ENCODE measurements around the gene ASTN2.

ASTN2 gene

DNA sequence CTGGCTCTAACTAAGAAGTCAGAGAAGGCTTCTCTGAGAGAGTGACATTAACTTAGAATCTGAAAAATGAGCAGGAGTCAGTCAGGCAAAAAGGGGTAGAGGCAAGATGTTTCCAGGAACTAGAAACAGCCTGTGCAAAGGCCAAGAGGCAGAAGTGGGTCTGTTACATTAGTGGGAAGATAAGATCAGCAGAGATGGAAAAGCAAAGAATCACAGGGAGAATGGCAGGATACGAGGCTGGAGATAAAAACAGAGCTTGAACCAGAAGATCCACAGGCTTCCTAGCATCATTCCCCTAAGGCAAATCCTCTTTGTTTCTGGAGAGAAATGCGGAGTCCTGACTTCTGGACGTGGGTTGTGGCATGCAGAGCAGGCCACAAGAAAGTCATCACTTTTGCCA lies 27.4 kb downstream of the ASTN2 start:
- Histone ChIP-seq H3K27me3 (ENCODE audit: insufficient read depth, low read length) (no peaks in the 10 kb centered on the region), H2AFZ (ENCODE audit: low read length) (no peak overlapping the region), H3K4me3 (ENCODE audit: low read depth, low read length, poor library complexity, severe bottlenecking) (no peak overlapping the region), H3K36me3 (ENCODE audit: insufficient read depth, low read length) (no peaks in the 10 kb centered on the region), H3F3A (ENCODE audit: insufficient read depth, low read length) (no peaks in the 10 kb centered on the region), H3K9ac (ENCODE audit: low read length) (no peak overlapping the region), H3K79me2 (ENCODE audit: insufficient read depth, low read length) (no peaks in the 10 kb centered on the region), H3K9me2 (ENCODE audit: low read depth, low read length) (no peaks in the 10 kb centered on the region), H4K20me1 (ENCODE audit: insufficient read depth, low read length) (no peaks in the 10 kb centered on the region), H3K4me1 (ENCODE audit: insufficient read depth, low read length, severe bottlenecking) (no peaks in the 10 kb centered on the region), H3K4me2 (ENCODE audit: low read length) (no peak overlapping the region), H3K9me3 (ENCODE audit: low read length) (no peaks in the 10 kb centered on the region), H3K27ac (ENCODE audit: low read depth, low read length, poor library complexity, severe bottlenecking) (no peak overlapping the region)
- TF ChIP-seq EZH2 (IDR thresholded peaks at IDR 0.05; ENCODE audit: borderline replicate concordance, low read length) = no peak
- TF ChIP-seq, protein P1, sequence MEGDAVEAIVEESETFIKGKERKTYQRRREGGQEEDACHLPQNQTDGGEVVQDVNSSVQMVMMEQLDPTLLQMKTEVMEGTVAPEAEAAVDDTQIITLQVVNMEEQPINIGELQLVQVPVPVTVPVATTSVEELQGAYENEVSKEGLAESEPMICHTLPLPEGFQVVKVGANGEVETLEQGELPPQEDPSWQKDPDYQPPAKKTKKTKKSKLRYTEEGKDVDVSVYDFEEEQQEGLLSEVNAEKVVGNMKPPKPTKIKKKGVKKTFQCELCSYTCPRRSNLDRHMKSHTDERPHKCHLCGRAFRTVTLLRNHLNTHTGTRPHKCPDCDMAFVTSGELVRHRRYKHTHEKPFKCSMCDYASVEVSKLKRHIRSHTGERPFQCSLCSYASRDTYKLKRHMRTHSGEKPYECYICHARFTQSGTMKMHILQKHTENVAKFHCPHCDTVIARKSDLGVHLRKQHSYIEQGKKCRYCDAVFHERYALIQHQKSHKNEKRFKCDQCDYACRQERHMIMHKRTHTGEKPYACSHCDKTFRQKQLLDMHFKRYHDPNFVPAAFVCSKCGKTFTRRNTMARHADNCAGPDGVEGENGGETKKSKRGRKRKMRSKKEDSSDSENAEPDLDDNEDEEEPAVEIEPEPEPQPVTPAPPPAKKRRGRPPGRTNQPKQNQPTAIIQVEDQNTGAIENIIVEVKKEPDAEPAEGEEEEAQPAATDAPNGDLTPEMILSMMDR (IDR thresholded peaks at IDR 0.05; ENCODE audit: low read length) = no peak

DNA sequence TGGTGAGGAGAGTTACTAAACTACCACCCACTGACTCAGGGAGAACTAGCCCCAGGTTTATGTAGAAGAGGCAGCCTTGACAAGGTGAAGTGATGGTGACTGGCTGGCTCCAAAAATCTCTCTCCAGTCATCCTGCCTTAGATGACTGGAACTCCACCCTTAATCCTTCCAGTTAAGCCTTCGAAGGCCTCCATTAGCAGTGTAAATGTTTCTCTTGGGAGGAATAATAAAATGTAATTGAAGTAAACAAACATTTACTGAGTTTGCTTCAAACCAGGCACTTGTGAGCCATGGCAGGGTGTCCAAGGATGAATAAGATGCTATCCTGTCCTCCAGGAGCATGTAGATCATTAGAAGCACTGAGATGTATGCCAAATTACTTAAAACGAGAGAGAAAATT lies 35.5 kb downstream of the ASTN2 start:
- Histone ChIP-seq H3K4me2 (ENCODE audit: low read length) (no peak overlapping the region), H3K27ac (ENCODE audit: low read depth, low read length, poor library complexity, severe bottlenecking) (no peak overlapping the region)
- TF ChIP-seq, protein P1 (IDR thresholded peaks at IDR 0.05; ENCODE audit: low read length) = no peak
- TF ChIP-seq EZH2 (IDR thresholded peaks at IDR 0.05; ENCODE audit: borderline replicate concordance, low read length) = no peak

DNA sequence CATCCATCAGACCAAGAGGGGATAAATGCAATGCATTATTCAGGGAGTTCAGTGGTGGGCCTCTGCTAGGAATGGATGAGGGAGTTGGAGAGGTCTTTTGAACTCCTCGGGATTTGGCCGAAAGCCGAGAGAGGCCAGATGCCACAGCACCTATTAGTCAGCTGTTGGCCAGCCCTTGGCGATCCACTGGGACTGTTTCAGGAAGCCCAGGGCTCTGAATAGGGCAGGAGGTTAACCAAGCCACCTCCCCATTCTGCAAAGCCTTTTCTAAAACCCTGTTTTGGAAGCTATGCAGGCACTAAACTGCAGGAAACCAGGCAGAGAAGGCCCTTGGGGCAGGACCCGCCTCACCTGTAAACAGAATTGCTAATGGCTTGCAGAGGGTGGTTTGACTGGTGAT lies 37.8 kb downstream of the ASTN2 start:
- H3K9ac ChIP-seq (ENCODE audit: low read length) = no peak overlapping the region
- no peaks in the 10 kb centered on the region for H3K4me1 ChIP-seq (ENCODE audit: insufficient read depth, low read length, severe bottlenecking)
- H3K4me2 ChIP-seq (ENCODE audit: low read length) = no peak overlapping the region
- H3K9me3 ChIP-seq (ENCODE audit: low read length) = no peaks in the 10 kb centered on the region
- H3K27ac ChIP-seq (ENCODE audit: low read depth, low read length, poor library complexity, severe bottlenecking) = no peak overlapping the region
- H3K27me3 ChIP-seq (ENCODE audit: insufficient read depth, low read length) = no peaks in the 10 kb centered on the region
- no peak overlapping the region for H3K4me3 ChIP-seq (ENCODE audit: low read depth, low read length, poor library complexity, severe bottlenecking)
- TF ChIP-seq EZH2 (IDR thresholded peaks at IDR 0.05; ENCODE audit: borderline replicate concordance, low read length) = no peak
- TF ChIP-seq, protein P1 (IDR thresholded peaks at IDR 0.05; ENCODE audit: low read length) = no peak
- no peaks in the 10 kb centered on the region for H4K20me1 ChIP-seq (ENCODE audit: insufficient read depth, low read length)
- no peaks in the 10 kb centered on the region for H3F3A ChIP-seq (ENCODE audit: insufficient read depth, low read length)
- no peaks in the 10 kb centered on the region for H3K9me2 ChIP-seq (ENCODE audit: low read depth, low read length)
- H3K36me3 ChIP-seq (ENCODE audit: insufficient read depth, low read length) = no peaks in the 10 kb centered on the region; the same call in 1 of the 2 replicates
- H2AFZ ChIP-seq (ENCODE audit: low read length) = no peak overlapping the region
- H3K79me2 ChIP-seq (ENCODE audit: insufficient read depth, low read length) = no peaks in the 10 kb centered on the region

More for the DNA sequence above, 35.5 kb downstream of the ASTN2 start:
- Histone ChIP-seq H3K36me3 (ENCODE audit: insufficient read depth, low read length) (no peaks in the 10 kb centered on the region; the same call in 1 of the 2 replicates), H3K4me3 (ENCODE audit: low read depth, low read length, poor library complexity, severe bottlenecking) (no peak overlapping the region), H3K9me3 (ENCODE audit: low read length) (no peaks in the 10 kb centered on the region), H3K4me1 (ENCODE audit: insufficient read depth, low read length, severe bottlenecking) (no peaks in the 10 kb centered on the region), H4K20me1 (ENCODE audit: insufficient read depth, low read length) (no peaks in the 10 kb centered on the region), H2AFZ (ENCODE audit: low read length) (no peak overlapping the region), H3K9ac (ENCODE audit: low read length) (no peak overlapping the region), H3K27me3 (ENCODE audit: insufficient read depth, low read length) (no peaks in the 10 kb centered on the region), H3F3A (ENCODE audit: insufficient read depth, low read length) (no peaks in the 10 kb centered on the region), H3K9me2 (ENCODE audit: low read depth, low read length) (no peaks in the 10 kb centered on the region), H3K79me2 (ENCODE audit: insufficient read depth, low read length) (no peaks in the 10 kb centered on the region)

All from OCI-LY1 (cell line).